GM20000 (cell line): Measurements from ENCODE around the gene YIPF5.

Source experiments
- DNase-seq: peaks from one replicate; pipeline ENCODE4 v3.0.0; 2012; ENCODE audit warnings: low spot score
- CTCF ChIP-seq: IDR thresholded peaks from 2 replicates; pipeline ENCODE4 v1.5.1; 2012; ENCODE audit warnings: mild to moderate bottlenecking, control low read depth; ENCODE audit errors: extremely low read depth, missing control alignments

The YIPF5 gene

GRCh38 chr5:144170276-144171024 is at the start of gene YIPF5, which contains the start of gene KCTD16:
Gene YIPF5, minus strand, starts transcription at chr5:144170659. Its CDS starts 704 bp downstream, at chr5:144169955.
Gene KCTD16, plus strand, starts transcription at chr5:144170873.
- TF ChIP-seq CTCF, result no peak
- DNase-seq, result peak; percentile 92

GRCh38 chr5:144219869-144220268 is 49.4 kb upstream of the YIPF5 start:
- no peak for DNase-seq
- no peak for TF ChIP-seq CTCF

GRCh38 chr5:144210655-144211054 is 40.2 kb upstream of the YIPF5 start:
- DNase-seq, result no peak

GRCh38 chr5:144209361-144209760 is 38.9 kb upstream of the YIPF5 start:
- TF ChIP-seq CTCF, result no peak
- no peak for DNase-seq

More at GRCh38 chr5:144210655-144211054, 40.2 kb upstream of the YIPF5 start:
- no peak for TF ChIP-seq CTCF

GRCh38 chr5:144207875-144208444 is 37.5 kb upstream of the YIPF5 start:
- no peak for TF ChIP-seq CTCF
- DNase-seq, result no peak

GRCh38 chr5:144206141-144206540 is 35.7 kb upstream of the YIPF5 start:
- no peak for TF ChIP-seq CTCF
- no peak for DNase-seq

- no peak for TF ChIP-seq CTCF
- no peak for DNase-seq
These were observed 34.7 kb upstream of the YIPF5 start for GRCh38 chr5:144205141-144205551.
